ENCODE data around the gene CLASP2.
"Not testable (repeated sequence)": the region's sequence is repeated elsewhere in the genome, so short reads cannot be mapped to it uniquely, and the experiment has no call there.

CLASP2 gene

GRCh38 chr3:33717866-33718594, at the start of gene CLASP2:
Gene CLASP2, minus strand, starts transcription at chr3:33718254. Its CDS starts 252 bp downstream, at chr3:33718002.
- DNase-seq (ENCODE audit: low read depth, low spot score) = peak; percentile 76

- DNase-seq (ENCODE audit: low read depth, low spot score) = no peak
Observed at GRCh38 chr3:33758864-33759263, 40.8 kb upstream of the CLASP2 start.

GRCh38 chr3:33758281-33758680, 40.2 kb upstream of the CLASP2 start:
- no peak for DNase-seq (ENCODE audit: low read depth, low spot score)

- DNase-seq (ENCODE audit: low read depth, low spot score) = not testable (repeated sequence)
Observed at GRCh38 chr3:33754391-33754790, 36.3 kb upstream of the CLASP2 start.

GRCh38 chr3:33751336-33751735, 33.3 kb upstream of the CLASP2 start:
- DNase-seq (ENCODE audit: low read depth, low spot score) = no peak

GRCh38 chr3:33750211-33750548, 32.1 kb upstream of the CLASP2 start:
- DNase-seq (ENCODE audit: low read depth, low spot score) = no peak

GRCh38 chr3:33749546-33750210, 31.6 kb upstream of the CLASP2 start:
- DNase-seq (ENCODE audit: low read depth, low spot score) = no peak

- DNase-seq (ENCODE audit: low read depth, low spot score) = no peak
Observed at GRCh38 chr3:33746416-33747116, 28.5 kb upstream of the CLASP2 start.

GRCh38 chr3:33737146-33737545, 19.1 kb upstream of the CLASP2 start:
- no peak for DNase-seq (ENCODE audit: low read depth, low spot score)

GRCh38 chr3:33732394-33732793, 14.3 kb upstream of the CLASP2 start:
- no peak for DNase-seq (ENCODE audit: low read depth, low spot score)

GRCh38 chr3:33729993-33730392, 11.9 kb upstream of the CLASP2 start:
- no peak for DNase-seq (ENCODE audit: low read depth, low spot score)

GRCh38 chr3:33724256-33724655, 6.2 kb upstream of the CLASP2 start:
- DNase-seq (ENCODE audit: low read depth, low spot score) = no peak

GRCh38 chr3:33722626-33723370, 4.7 kb upstream of the CLASP2 start:
- DNase-seq (ENCODE audit: low read depth, low spot score) = no peak

GRCh38 chr3:33722191-33722590, 4.1 kb upstream of the CLASP2 start:
- DNase-seq (ENCODE audit: low read depth, low spot score) = no peak

GRCh38 chr3:33718595-33718907, 497 bp upstream of the CLASP2 start:
- no peak for DNase-seq (ENCODE audit: low read depth, low spot score)

GRCh38 chr3:33717616-33717865, 513 bp downstream of the CLASP2 start:
- DNase-seq (ENCODE audit: low read depth, low spot score) = peak; percentile 17

GRCh38 chr3:33716227-33716626, 1.8 kb downstream of the CLASP2 start:
- no peak for DNase-seq (ENCODE audit: low read depth, low spot score)

- DNase-seq (ENCODE audit: low read depth, low spot score) = no peak
Observed at GRCh38 chr3:33711100-33711499, 7.0 kb downstream of the CLASP2 start.

GRCh38 chr3:33706056-33706455, 12.0 kb downstream of the CLASP2 start:
- DNase-seq (ENCODE audit: low read depth, low spot score) = no peak

GRCh38 chr3:33704891-33705290, 13.2 kb downstream of the CLASP2 start:
- no peak for DNase-seq (ENCODE audit: low read depth, low spot score)

- DNase-seq (ENCODE audit: low read depth, low spot score) = no peak
Observed at GRCh38 chr3:33699275-33699674, 18.8 kb downstream of the CLASP2 start.

- no peak for DNase-seq (ENCODE audit: low read depth, low spot score)
Observed at GRCh38 chr3:33694944-33695343, 23.1 kb downstream of the CLASP2 start.

GRCh38 chr3:33690341-33690740, 27.7 kb downstream of the CLASP2 start:
- DNase-seq (ENCODE audit: low read depth, low spot score) = no peak

Data from smooth muscle cell of the brain vasculature (primary cell).